ENCODE data around the gene AHI1. TPM values are rescaled to one million over a fixed set of nuclear protein-coding genes. Genes with fewer than 3 reads are reported as not detected.

AHI1 gene
- total RNA-seq, 1 experiment from 2014 or later: 18.8 TPM

GRCh38 chr6:135534773-135535380, 37.3 kb upstream of the AHI1 start (continued):
- TF ChIP-seq SMAD4 (CRISPR knock-in tag; IDR thresholded peaks at IDR 0.05): no peak

GRCh38 chr6:135532559-135532958, 35.0 kb upstream of the AHI1 start:
- DNase-seq (ENCODE audit: low spot score) (no peak), ATAC-seq (no peak)
- Mint-ChIP-seq H3K9me3 (no peaks in the 10 kb centered on the region), H3K4me3 (no peak overlapping the region), H3K27ac (no peak overlapping the region), H3K4me1 (peaks cover 5% of the 10 kb centered on the region), H3K27me3 (ENCODE audit: low read depth) (no peaks in the 10 kb centered on the region), H3K36me3 (no peaks in the 10 kb centered on the region)
- POLR2A ChIA-PET: no interaction called here
- CTCF ChIA-PET: no interaction called here
- TF ChIP-seq E2F4 (CRISPR knock-in tag; IDR thresholded peaks at IDR 0.05; ENCODE audit: borderline replicate concordance, low read depth) (no peak), CBFB (CRISPR knock-in tag; IDR thresholded peaks at IDR 0.05; ENCODE audit: low read depth) (no peak), OVOL2 (CRISPR knock-in tag; IDR thresholded peaks at IDR 0.05; ENCODE audit: borderline replicate concordance) (no peak), TP53 (CRISPR knock-in tag; IDR thresholded peaks at IDR 0.05) (no peak), NR2C2 (CRISPR knock-in tag; IDR thresholded peaks at IDR 0.05) (no peak), ZNF423 (CRISPR knock-in tag; IDR thresholded peaks at IDR 0.05) (no peak)
- TF ChIP-seq, protein P1, sequence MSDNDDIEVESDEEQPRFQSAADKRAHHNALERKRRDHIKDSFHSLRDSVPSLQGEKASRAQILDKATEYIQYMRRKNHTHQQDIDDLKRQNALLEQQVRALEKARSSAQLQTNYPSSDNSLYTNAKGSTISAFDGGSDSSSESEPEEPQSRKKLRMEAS (CRISPR knock-in tag; IDR thresholded peaks at IDR 0.05): no peak

GRCh38 chr6:135531954-135532490, 34.5 kb upstream of the AHI1 start:
- POLR2A ChIA-PET: no interaction called here
- Mint-ChIP-seq H3K27ac (no peak overlapping the region), H3K4me3 (no peak overlapping the region), H3K36me3 (no peaks in the 10 kb centered on the region), H3K4me1 (peaks cover 2% of the 10 kb centered on the region), H3K27me3 (ENCODE audit: low read depth) (no peaks in the 10 kb centered on the region), H3K9me3 (no peaks in the 10 kb centered on the region)
- no peak for ATAC-seq
- DNase-seq (ENCODE audit: low spot score): no peak
- TF ChIP-seq ZNF138 (CRISPR knock-in tag; conservative IDR thresholded peaks at IDR 0.05): no peak
- no peak for TF ChIP-seq OVOL2 (CRISPR knock-in tag; IDR thresholded peaks at IDR 0.05; ENCODE audit: borderline replicate concordance)
- TF ChIP-seq, protein P2, sequence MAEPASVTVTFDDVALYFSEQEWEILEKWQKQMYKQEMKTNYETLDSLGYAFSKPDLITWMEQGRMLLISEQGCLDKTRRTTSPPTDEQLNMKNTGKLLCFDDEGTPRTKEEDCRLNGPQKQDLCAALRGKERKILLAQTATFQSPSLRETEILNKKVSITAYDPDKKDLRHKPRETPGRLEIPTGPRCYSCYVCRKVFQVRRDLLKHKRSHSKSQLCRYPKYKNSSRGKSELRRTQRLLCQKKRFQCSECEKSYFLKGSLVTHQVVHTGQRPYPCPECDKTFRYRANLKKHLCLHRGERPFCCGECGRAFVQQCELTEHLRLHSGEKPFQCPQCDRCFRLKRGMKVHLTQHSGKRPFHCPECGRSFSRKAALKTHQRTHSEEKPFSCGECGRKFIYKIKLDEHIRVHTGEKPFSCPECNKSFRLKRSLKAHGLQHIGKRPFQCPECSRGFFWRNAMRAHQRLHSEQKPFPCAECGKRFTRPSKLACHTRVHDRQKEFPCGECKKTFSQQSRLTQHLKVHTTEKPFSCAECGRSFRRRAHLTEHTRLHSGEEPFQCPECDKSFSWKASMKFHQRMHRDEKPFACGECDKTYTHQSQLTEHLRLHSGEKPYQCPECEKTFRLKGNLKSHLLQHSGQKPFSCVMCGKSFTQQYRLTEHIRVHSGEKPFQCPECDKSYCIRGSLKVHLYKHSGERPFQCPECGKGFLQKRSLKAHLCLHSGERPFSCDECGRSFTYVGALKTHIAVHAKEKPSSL (CRISPR knock-in tag; conservative IDR thresholded peaks at IDR 0.05): no peak
- no peak for TF ChIP-seq CREM (CRISPR knock-in tag; IDR thresholded peaks at IDR 0.05)
- no peak for TF ChIP-seq IRF2 (CRISPR knock-in tag; IDR thresholded peaks at IDR 0.05; ENCODE audit: borderline replicate concordance, low read depth)
- TF ChIP-seq E2F4 (CRISPR knock-in tag; IDR thresholded peaks at IDR 0.05; ENCODE audit: borderline replicate concordance, low read depth): no peak
- no peak for TF ChIP-seq KAT7 (CRISPR knock-in tag; IDR thresholded peaks at IDR 0.05; ENCODE audit: borderline replicate concordance)
- CTCF ChIA-PET: no interaction called here

- TF ChIP-seq ESRRA (CRISPR knock-in tag; IDR thresholded peaks at IDR 0.05; ENCODE audit: borderline replicate concordance) (no peak), PREB (CRISPR knock-in tag; IDR thresholded peaks at IDR 0.05; ENCODE audit: borderline replicate concordance) (no peak), NR1H2 (CRISPR knock-in tag; IDR thresholded peaks at IDR 0.05) (no peak), FOXK1 (CRISPR knock-in tag; IDR thresholded peaks at IDR 0.05) (no peak), ZMAT4 (CRISPR knock-in tag; IDR thresholded peaks at IDR 0.05) (no peak), USF1 (CRISPR knock-in tag; IDR thresholded peaks at IDR 0.05) (no peak)
- TF ChIP-seq, protein P3, sequence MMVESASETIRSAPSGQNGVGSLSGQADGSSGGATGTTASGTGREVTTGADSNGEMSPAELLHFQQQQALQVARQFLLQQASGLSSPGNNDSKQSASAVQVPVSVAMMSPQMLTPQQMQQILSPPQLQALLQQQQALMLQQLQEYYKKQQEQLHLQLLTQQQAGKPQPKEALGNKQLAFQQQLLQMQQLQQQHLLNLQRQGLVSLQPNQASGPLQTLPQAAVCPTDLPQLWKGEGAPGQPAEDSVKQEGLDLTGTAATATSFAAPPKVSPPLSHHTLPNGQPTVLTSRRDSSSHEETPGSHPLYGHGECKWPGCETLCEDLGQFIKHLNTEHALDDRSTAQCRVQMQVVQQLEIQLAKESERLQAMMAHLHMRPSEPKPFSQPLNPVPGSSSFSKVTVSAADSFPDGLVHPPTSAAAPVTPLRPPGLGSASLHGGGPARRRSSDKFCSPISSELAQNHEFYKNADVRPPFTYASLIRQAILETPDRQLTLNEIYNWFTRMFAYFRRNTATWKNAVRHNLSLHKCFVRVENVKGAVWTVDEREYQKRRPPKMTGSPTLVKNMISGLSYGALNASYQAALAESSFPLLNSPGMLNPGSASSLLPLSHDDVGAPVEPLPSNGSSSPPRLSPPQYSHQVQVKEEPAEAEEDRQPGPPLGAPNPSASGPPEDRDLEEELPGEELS (CRISPR knock-in tag; IDR thresholded peaks at IDR 0.05): no peak
- no peaks in the 10 kb centered on the region for H3K9me3 Mint-ChIP-seq
- DNase-seq (ENCODE audit: low spot score) (no peak), ATAC-seq (no peak)
- no peaks in the 10 kb centered on the region for H3K27me3 Mint-ChIP-seq (ENCODE audit: low read depth)
- CTCF ChIA-PET: no interaction called here
- H3K27ac Mint-ChIP-seq: no peak overlapping the region
- no peaks in the 10 kb centered on the region for H3K36me3 Mint-ChIP-seq
- POLR2A ChIA-PET: no interaction called here
- H3K4me1 Mint-ChIP-seq: no peaks in the 10 kb centered on the region
- H3K4me3 Mint-ChIP-seq: no peak overlapping the region
These were observed 32.6 kb upstream of the AHI1 start for GRCh38 chr6:135530113-135530512.

All from WTC11 (cell line).